Activated CD8-positive, alpha-beta memory T cell treated with anti-CD3 and anti-CD28 coated beads for 1 hour (primary cell): ENCODE results near the gene PIGN.
A peak's percentile ranks its signal among the peaks of the same experiment; 100 is the strongest.

ENCODE experiments used
- DNase-seq, 2 donors: peaks; one replicate each; pipeline ENCODE4 v3.0.0-alpha.2; 2020; ENCODE audit warnings: low read depth in 1 of 2; ENCODE audit errors: extremely low read depth in 1 of 2

PIGN gene

GRCh38 chr18:62186774-62187542 lies at the start of gene PIGN, which contains the start of gene RELCH:
Gene PIGN, minus strand, starts transcription at chr18:62187056. Its CDS starts 25,703 bp downstream, at chr18:62161353.
Gene RELCH, plus strand, starts transcription at chr18:62187255. Its CDS starts 251 bp downstream, at chr18:62187506.
- peak; percentile 82 to 94 for DNase-seq

GRCh38 chr18:62236252-62236651 lies 49.4 kb upstream of the PIGN start:
- DNase-seq: no peak

- no peak for DNase-seq
Observed at GRCh38 chr18:62226047-62226446, 39.2 kb upstream of the PIGN start.

GRCh38 chr18:62224229-62224628 lies 37.4 kb upstream of the PIGN start:
- DNase-seq: no peak

GRCh38 chr18:62214790-62215189 lies 27.9 kb upstream of the PIGN start:
- no peak for DNase-seq

GRCh38 chr18:62211325-62211828 lies 24.5 kb upstream of the PIGN start:
- DNase-seq: no peak

GRCh38 chr18:62210138-62210537 lies 23.3 kb upstream of the PIGN start:
- DNase-seq: no peak

GRCh38 chr18:62209046-62209445 lies 22.2 kb upstream of the PIGN start:
- no peak for DNase-seq

GRCh38 chr18:62206593-62206992 lies 19.7 kb upstream of the PIGN start:
- DNase-seq: no peak

GRCh38 chr18:62205824-62206223 lies 19.0 kb upstream of the PIGN start:
- no peak for DNase-seq

GRCh38 chr18:62201870-62202269 lies 15.0 kb upstream of the PIGN start:
- DNase-seq: no peak

GRCh38 chr18:62200121-62200914 lies 13.5 kb upstream of the PIGN start:
- no peak for DNase-seq

GRCh38 chr18:62199629-62200028 lies 12.8 kb upstream of the PIGN start:
- DNase-seq: no peak

GRCh38 chr18:62198259-62198658 lies 11.4 kb upstream of the PIGN start:
- no peak for DNase-seq

GRCh38 chr18:62196980-62197379 lies 10.1 kb upstream of the PIGN start:
- no peak for DNase-seq

GRCh38 chr18:62196079-62196478 lies 9.2 kb upstream of the PIGN start:
- no peak for DNase-seq

- DNase-seq: no peak
Observed at GRCh38 chr18:62189208-62189607, 2.4 kb upstream of the PIGN start.

GRCh38 chr18:62187543-62188510 lies 971 bp upstream of the PIGN start:
- DNase-seq: no peak

- DNase-seq: no peak
Observed at GRCh38 chr18:62186499-62186773, 420 bp downstream of the PIGN start.

- peak in 1 of 2 donors; percentile 12 for DNase-seq
Observed at GRCh38 chr18:62183578-62184195, 3.2 kb downstream of the PIGN start.
